ENCODE results near the gene KCNQ5.

DNA sequence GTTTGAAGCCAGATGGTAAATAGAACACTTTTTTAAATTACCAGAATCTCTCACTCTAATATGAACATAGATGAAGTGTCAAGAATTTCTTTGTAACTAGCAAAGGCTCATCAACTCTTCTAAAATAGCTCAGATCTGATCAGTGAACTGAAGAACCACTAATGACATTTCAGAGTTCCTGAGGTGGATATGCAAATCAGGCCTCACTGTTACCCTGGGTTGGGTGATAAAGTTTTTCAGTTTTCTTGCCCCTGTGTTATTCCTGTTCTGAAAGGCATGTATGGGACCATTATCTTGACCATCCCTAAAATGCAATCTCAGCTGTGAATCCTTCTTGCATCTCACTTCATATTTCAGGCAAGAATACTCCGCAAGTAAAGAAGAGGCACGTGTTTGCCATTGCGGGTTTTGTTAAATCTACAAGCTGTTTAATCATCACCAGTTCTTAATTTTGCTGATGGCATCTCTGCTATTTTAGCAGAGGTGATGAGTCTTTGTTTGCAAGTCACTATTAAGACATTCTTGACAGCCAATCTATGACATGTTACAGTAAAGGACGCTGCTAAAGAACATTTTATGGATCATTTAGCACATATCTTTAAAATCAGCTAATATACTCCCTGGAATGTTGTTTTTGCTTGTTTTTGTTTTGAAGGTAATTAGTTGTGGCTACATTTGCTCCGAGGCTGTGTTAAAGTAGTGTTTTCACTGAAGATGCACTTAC lies 555.5 kb downstream of the KCNQ5 start:
- TF ChIP-seq, protein P1, sequence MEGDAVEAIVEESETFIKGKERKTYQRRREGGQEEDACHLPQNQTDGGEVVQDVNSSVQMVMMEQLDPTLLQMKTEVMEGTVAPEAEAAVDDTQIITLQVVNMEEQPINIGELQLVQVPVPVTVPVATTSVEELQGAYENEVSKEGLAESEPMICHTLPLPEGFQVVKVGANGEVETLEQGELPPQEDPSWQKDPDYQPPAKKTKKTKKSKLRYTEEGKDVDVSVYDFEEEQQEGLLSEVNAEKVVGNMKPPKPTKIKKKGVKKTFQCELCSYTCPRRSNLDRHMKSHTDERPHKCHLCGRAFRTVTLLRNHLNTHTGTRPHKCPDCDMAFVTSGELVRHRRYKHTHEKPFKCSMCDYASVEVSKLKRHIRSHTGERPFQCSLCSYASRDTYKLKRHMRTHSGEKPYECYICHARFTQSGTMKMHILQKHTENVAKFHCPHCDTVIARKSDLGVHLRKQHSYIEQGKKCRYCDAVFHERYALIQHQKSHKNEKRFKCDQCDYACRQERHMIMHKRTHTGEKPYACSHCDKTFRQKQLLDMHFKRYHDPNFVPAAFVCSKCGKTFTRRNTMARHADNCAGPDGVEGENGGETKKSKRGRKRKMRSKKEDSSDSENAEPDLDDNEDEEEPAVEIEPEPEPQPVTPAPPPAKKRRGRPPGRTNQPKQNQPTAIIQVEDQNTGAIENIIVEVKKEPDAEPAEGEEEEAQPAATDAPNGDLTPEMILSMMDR (IDR thresholded peaks at IDR 0.05), result no peak
- TF ChIP-seq POLR2A (IDR thresholded peaks at IDR 0.05), result no peak
